Erythroblast (primary cell): Measurements from ENCODE around the gene CORIN.

Experiments
- GATA1 ChIP-seq: IDR thresholded peaks from 2 replicates; pipeline ENCODE4 v1.6.1; 2011; ENCODE audit warnings: low read depth, mild to moderate bottlenecking, control low read depth, low read length, moderate library complexity
- POLR2A ChIP-seq: IDR thresholded peaks from 2 replicates; pipeline ENCODE4 v1.6.1; 2011; ENCODE audit warnings: mild to moderate bottlenecking, low read length

DNA sequence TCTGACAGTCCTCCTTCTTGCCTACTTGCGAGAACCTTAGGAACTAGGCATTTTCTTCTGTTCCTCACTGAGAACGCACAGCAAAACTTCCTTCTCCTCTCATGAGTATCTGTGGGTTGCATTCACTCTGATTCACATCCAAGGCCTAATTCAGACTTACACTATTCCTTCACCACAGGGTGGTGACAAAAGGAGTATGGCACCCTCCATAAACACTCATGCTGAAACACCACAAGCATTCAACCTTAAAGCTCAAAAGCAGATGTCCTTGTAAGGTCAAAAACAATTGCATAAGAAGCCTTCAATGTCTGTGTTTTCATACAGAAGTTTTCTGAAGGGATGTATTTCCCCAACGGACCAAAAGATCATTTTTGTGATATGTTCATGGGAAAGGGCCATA is 147.3 kb downstream of the CORIN start:
- no peak for TF ChIP-seq POLR2A
- TF ChIP-seq GATA1 = no peak
